CD4-positive, CD25-positive, alpha-beta regulatory T cell (primary cell): ENCODE measurements around the gene DNAAF5. TPM values are rescaled to one million over a fixed set of nuclear protein-coding genes. Genes with fewer than 3 reads are reported as not detected.

Experiments used
- ATAC-seq, 2 donors: fragments of 150-1000 bp; cut with Tn5 transposase; one replicate each; pipeline ENCODE4 v1.10.0; 2021; ENCODE audit warnings: low read depth in 2 of 2, moderate number of reproducible peaks in 2 of 2, moderate library complexity in 1 of 2
- DNase-seq, 3 donors: peaks; one replicate each; pipeline versions ENCODE4 v3.0.0 to v3.0.0-alpha.2; 2012 to 2022; ENCODE audit warnings: mixed read lengths in 1 of 3
- H3K27ac ChIP-seq: one replicate; pipeline ENCODE4 v1.7.0; 2013; ENCODE audit warnings: mild to moderate bottlenecking, low read length; ENCODE audit not compliant: insufficient read depth, poor library complexity, severe bottlenecking
- H3K27me3 ChIP-seq: one replicate; pipeline ENCODE4 v1.7.0; 2013; ENCODE audit warnings: low read length; ENCODE audit not compliant: control insufficient read depth, insufficient read depth
- H3K36me3 ChIP-seq: one replicate; pipeline ENCODE4 v1.7.0; 2013; ENCODE audit warnings: mild to moderate bottlenecking, low read length, moderate library complexity; ENCODE audit not compliant: control insufficient read depth, insufficient read depth
- H3K4me1 ChIP-seq: 2 replicates; pipeline ENCODE4 v1.7.0; 2013; ENCODE audit warnings: mild to moderate bottlenecking, low read length; ENCODE audit not compliant: insufficient read depth, control insufficient read depth, poor library complexity, severe bottlenecking
- H3K4me3 ChIP-seq: one replicate; pipeline ENCODE4 v1.7.0; 2013; ENCODE audit warnings: low read depth, mild to moderate bottlenecking, low read length, moderate library complexity
- H3K9me3 ChIP-seq, 2 experiments: 1 replicate in 1 of 2; 2 replicates in 1 of 2; pipeline ENCODE4 v1.7.0; 2013; ENCODE audit warnings: low read length in 2 of 2, mild to moderate bottlenecking in 1 of 2, moderate library complexity in 1 of 2; ENCODE audit not compliant: control insufficient read depth in 2 of 2
- H3K27ac Mint-ChIP-seq, 3 donors: one replicate each; pipeline ENCODE4 v1.8.0; 2020 to 2022; ENCODE audit warnings: mild to moderate bottlenecking in 3 of 3, mixed read lengths in 3 of 3, moderate library complexity in 2 of 3
- H3K27me3 Mint-ChIP-seq: one replicate; pipeline ENCODE4 v1.8.0; 2022; ENCODE audit warnings: mild to moderate bottlenecking, mixed read lengths
- H3K36me3 Mint-ChIP-seq: one replicate; pipeline ENCODE4 v1.8.0; 2020; ENCODE audit warnings: mixed read lengths
- H3K4me1 Mint-ChIP-seq, 4 donors: one replicate each; pipeline ENCODE4 v1.8.0; 2020 to 2022; ENCODE audit warnings: mixed read lengths in 4 of 4, mild to moderate bottlenecking in 1 of 4
- H3K4me3 Mint-ChIP-seq, 4 donors: one replicate each; pipeline ENCODE4 v1.8.0; 2020 to 2022; ENCODE audit warnings: mild to moderate bottlenecking in 4 of 4, mixed read lengths in 4 of 4, moderate library complexity in 3 of 4
- H3K9me3 Mint-ChIP-seq, 7 donors: one replicate each; pipeline ENCODE4 v1.8.0; 2020 to 2022; ENCODE audit warnings: mixed read lengths in 7 of 7, mild to moderate bottlenecking in 3 of 7, moderate library complexity in 2 of 7
- polyA plus RNA-seq, 4 donors: library from polyadenylated mRNA; unstranded; fragments of 300-500 nt; fragmentation: Illumina TruSeq; gene quantifications; one replicate each; pipeline ENCODE4 v1.2.3, GENCODE V29; 2021
- total RNA-seq: library from RNA; stranded (reverse); gene quantifications from one replicate; pipeline ENCODE4 v1.2.3, GENCODE V29; 2022

The DNAAF5 gene
- total and polyA plus RNA-seq, 5 donors from 2014 or later = 0.84 to 11.9 (median 2.3) TPM

DNA sequence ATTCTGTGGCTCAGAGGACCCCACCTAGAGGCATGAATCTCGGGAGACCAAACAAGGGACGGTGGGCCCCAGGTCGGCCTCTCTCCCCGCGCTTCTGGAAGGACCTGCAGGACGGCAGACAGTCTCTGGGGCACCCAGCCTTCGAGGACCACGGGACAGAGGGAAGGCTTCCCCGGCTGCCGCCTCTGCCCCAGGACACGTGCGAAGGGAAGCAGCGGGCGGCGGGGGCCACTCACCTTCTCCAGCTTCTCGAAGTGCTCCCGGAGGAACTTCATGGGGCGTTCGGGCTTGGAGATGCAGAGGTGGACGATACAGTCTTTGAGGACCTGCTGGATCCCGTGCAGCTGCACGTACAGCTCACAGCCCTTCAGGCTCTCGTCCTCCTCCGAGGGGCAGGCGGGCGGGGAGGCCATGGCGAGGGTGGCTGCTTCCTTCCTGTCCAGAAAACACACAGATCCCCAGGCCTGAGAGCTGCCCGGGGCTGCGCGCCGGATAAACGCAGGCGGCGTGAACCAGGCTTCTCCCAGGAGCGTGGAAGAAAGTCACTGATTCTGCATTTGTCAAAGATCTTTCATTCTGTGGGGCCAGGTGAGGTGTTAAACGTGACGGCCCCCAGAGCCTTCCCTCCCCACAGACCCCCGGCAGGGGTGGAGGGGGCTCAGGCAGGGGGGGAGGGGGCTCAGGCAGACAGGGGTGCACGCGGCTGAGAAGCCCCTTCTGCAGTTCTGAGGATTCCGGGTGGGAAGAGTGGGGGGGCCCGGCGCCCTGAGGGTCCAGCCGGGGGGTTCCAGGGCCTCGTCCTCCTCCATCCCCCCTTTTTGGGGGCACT, 15.2 kb upstream of the DNAAF5 start:
- Histone ChIP-seq H3K27me3 (no peaks in the 10 kb centered on the region), H3K9me3 (no peaks in the 10 kb centered on the region), H3K4me3 (no peak overlapping the region), H3K27ac (no peak overlapping the region), H3K36me3 (no peaks in the 10 kb centered on the region), H3K4me1 (peaks cover 6% of the 10 kb centered on the region)
- peaks cover 4% of the 10 kb centered on the region for H3K36me3 Mint-ChIP-seq
- no peaks in the 10 kb centered on the region for H3K27me3 Mint-ChIP-seq
- peak overlapping the region in 3 of 4 donors; percentile 55 to 81 (median 73) for H3K4me3 Mint-ChIP-seq
- ATAC-seq = no peak
- no peak for DNase-seq
- H3K9me3 Mint-ChIP-seq = no peaks in the 10 kb centered on the region
- H3K4me1 Mint-ChIP-seq = peaks cover 0 to 17% (median 8%) of the 10 kb centered on the region in 4 donors
- H3K27ac Mint-ChIP-seq = peak overlapping the region in 1 of 3 donors; percentile 84

- no peak overlapping the region for H3K27ac Mint-ChIP-seq
- Histone ChIP-seq H3K27ac (no peak overlapping the region), H3K9me3 (no peaks in the 10 kb centered on the region), H3K4me3 (no peak overlapping the region), H3K4me1 (peaks cover 6% of the 10 kb centered on the region), H3K27me3 (no peaks in the 10 kb centered on the region), H3K36me3 (no peaks in the 10 kb centered on the region)
- H3K27me3 Mint-ChIP-seq = no peaks in the 10 kb centered on the region
- H3K36me3 Mint-ChIP-seq = peaks cover 4% of the 10 kb centered on the region
- no peak for DNase-seq
- H3K4me3 Mint-ChIP-seq = peak overlapping the region in 1 of 4 donors; percentile 41
- H3K4me1 Mint-ChIP-seq = peaks cover 0 to 17% (median 9%) of the 10 kb centered on the region in 4 donors
- ATAC-seq = no peak
- no peaks in the 10 kb centered on the region for H3K9me3 Mint-ChIP-seq
These were observed 14.5 kb upstream of the DNAAF5 start for GRCh38 chr7:711922-712380.

GRCh38 chr7:712381-713138, 13.9 kb upstream of the DNAAF5 start:
- Histone ChIP-seq H3K4me3 (no peak overlapping the region), H3K36me3 (no peaks in the 10 kb centered on the region), H3K27ac (no peak overlapping the region), H3K9me3 (no peaks in the 10 kb centered on the region), H3K27me3 (no peaks in the 10 kb centered on the region), H3K4me1 (peaks cover 6% of the 10 kb centered on the region)
- H3K27ac Mint-ChIP-seq = no peak overlapping the region
- no peaks in the 10 kb centered on the region for H3K9me3 Mint-ChIP-seq
- ATAC-seq (peak in 1 of 2 donors; percentile 25), DNase-seq (no peak)
- H3K4me3 Mint-ChIP-seq = peak overlapping the region in 3 of 4 donors; percentile 61 to 71 (median 64)
- H3K4me1 Mint-ChIP-seq = peaks cover 0 to 15% (median 9%) of the 10 kb centered on the region in 4 donors
- peaks cover 4% of the 10 kb centered on the region for H3K36me3 Mint-ChIP-seq
- no peaks in the 10 kb centered on the region for H3K27me3 Mint-ChIP-seq

DNA sequence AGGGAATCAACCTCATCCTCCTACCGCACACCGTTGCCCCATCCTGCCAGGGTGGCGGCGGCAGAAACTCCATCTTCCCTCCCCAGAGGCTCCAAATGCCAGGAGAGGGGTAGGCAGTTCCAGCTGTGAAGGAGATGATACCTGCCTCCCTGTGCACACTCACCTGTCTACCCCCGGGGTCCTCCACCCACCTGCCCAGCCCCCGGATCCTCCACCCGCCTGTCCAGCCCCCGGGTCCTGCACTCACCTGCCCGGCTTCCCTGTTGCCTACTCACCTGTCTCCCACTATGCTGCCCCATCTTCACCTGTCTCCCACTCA, 13.4 kb upstream of the DNAAF5 start:
- Mint-ChIP-seq H3K4me3 (peak overlapping the region; percentile 71 to 84 (median 77)), H3K27ac (peak overlapping the region in 2 of 3 donors; percentile 35 to 90), H3K36me3 (no peaks in the 10 kb centered on the region), H3K27me3 (no peaks in the 10 kb centered on the region), H3K4me1 (peaks cover 0 to 13% (median 9%) of the 10 kb centered on the region in 4 donors), H3K9me3 (no peaks in the 10 kb centered on the region)
- DNase-seq (no peak), ATAC-seq (no peak)
- Histone ChIP-seq H3K4me1 (peaks cover 6% of the 10 kb centered on the region), H3K27ac (no peak overlapping the region), H3K36me3 (no peaks in the 10 kb centered on the region), H3K4me3 (no peak overlapping the region), H3K9me3 (no peaks in the 10 kb centered on the region), H3K27me3 (no peaks in the 10 kb centered on the region)

DNA sequence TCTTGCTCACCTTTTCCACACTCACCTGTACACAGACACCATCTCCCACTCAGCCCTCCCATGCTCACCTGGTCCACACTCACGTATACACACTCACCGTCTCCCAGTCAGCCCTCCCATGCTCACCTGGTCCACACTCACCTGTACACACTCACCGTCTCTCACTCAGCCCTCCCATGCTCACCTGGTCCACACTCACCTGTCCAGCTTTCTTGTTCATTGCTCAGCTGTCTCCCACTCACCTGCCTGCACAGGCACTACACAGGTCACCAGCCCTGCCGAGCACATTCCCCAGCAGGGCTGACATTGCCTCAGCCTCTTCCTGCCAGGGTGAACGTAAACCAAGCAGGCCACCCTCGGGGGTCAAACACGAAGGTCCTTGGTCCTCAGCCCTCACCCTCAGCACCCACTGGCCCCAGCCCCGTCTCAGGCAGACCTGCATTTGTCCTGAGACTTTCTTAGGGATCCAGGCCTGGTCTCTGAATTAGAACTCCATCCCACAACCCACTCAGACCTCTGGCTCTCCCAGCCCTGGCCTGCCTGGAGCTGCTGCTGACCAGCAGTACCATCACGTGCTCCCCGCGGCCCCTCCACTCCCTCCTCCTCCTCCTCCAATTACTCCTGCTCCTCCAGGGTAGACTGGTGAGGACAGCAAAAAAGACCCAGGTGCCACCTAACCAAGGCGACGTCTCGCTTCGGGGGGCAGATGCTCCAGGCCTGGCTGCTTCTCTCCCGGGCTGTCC, 12.8 kb upstream of the DNAAF5 start:
- peaks cover 0 to 1% (median 0%) of the 10 kb centered on the region in 7 donors for H3K9me3 Mint-ChIP-seq
- Histone ChIP-seq H3K4me1 (peaks cover 6% of the 10 kb centered on the region), H3K27me3 (no peaks in the 10 kb centered on the region), H3K9me3 (no peaks in the 10 kb centered on the region), H3K4me3 (no peak overlapping the region), H3K36me3 (no peaks in the 10 kb centered on the region), H3K27ac (no peak overlapping the region)
- H3K27me3 Mint-ChIP-seq = no peaks in the 10 kb centered on the region
- ATAC-seq (no peak), DNase-seq (no peak)
- peak overlapping the region; percentile 35 to 90 (median 75) for H3K27ac Mint-ChIP-seq
- peaks cover 0 to 13% (median 9%) of the 10 kb centered on the region in 4 donors for H3K4me1 Mint-ChIP-seq
- no peaks in the 10 kb centered on the region for H3K36me3 Mint-ChIP-seq
- H3K4me3 Mint-ChIP-seq = peak overlapping the region; percentile 71 to 84 (median 77)

DNA sequence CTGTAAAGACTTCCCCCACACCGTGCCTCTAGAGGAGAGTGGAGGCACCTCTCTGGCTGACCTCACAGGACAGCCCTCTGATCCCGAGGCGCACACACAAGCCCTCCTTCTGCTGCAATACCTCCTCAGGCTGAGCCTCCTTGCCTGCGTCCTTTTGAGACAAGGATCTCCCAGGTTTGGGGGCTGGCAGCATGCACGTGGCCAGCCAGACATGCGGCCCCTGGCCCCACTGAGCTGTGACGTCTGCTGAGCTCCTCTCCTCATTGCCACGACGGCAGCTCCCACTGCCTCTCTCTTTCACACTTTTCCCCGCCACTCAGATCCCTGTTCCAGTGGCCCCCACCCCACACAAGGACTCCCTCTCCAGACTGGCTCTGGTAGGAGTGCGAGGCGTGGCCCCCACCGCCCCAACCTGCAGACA, 12.2 kb upstream of the DNAAF5 start:
- peaks cover 6% of the 10 kb centered on the region for H3K4me1 ChIP-seq
- no peaks in the 10 kb centered on the region for H3K36me3 Mint-ChIP-seq
- no peaks in the 10 kb centered on the region for H3K36me3 ChIP-seq
- H3K4me3 Mint-ChIP-seq = peak overlapping the region in 3 of 4 donors; percentile 35 to 80 (median 56)
- H3K27ac ChIP-seq = no peak overlapping the region
- no peaks in the 10 kb centered on the region for H3K27me3 Mint-ChIP-seq
- peaks cover 0 to 13% (median 9%) of the 10 kb centered on the region in 4 donors for H3K4me1 Mint-ChIP-seq
- ATAC-seq (no peak), DNase-seq (no peak)
- H3K9me3 Mint-ChIP-seq = peaks cover 0 to 1% (median 0%) of the 10 kb centered on the region in 7 donors
- no peak overlapping the region for H3K4me3 ChIP-seq
- peak overlapping the region in 1 of 3 donors; percentile 75 for H3K27ac Mint-ChIP-seq
- H3K27me3 ChIP-seq = no peaks in the 10 kb centered on the region
- no peaks in the 10 kb centered on the region for H3K9me3 ChIP-seq

- Histone ChIP-seq H3K27ac (no peak overlapping the region), H3K4me1 (peaks cover 6% of the 10 kb centered on the region), H3K9me3 (no peaks in the 10 kb centered on the region), H3K36me3 (no peaks in the 10 kb centered on the region), H3K4me3 (no peak overlapping the region), H3K27me3 (no peaks in the 10 kb centered on the region)
- H3K27me3 Mint-ChIP-seq = no peaks in the 10 kb centered on the region
- H3K4me3 Mint-ChIP-seq = peak overlapping the region in 1 of 4 donors; percentile 62
- H3K9me3 Mint-ChIP-seq = peaks cover 0 to 1% (median 0%) of the 10 kb centered on the region in 7 donors
- DNase-seq = no peak
- H3K27ac Mint-ChIP-seq = no peak overlapping the region
- ATAC-seq = no peak
- H3K36me3 Mint-ChIP-seq = peaks cover 7% of the 10 kb centered on the region
- peaks cover 4 to 10% (median 9%) of the 10 kb centered on the region in 4 donors for H3K4me1 Mint-ChIP-seq
These were observed 10.3 kb upstream of the DNAAF5 start for GRCh38 chr7:716222-716621.
